Measurements from ENCODE around the gene ZBTB42.

- TF ChIP-seq POLR2AphosphoS5 (IDR thresholded peaks at IDR 0.05) (no peak), CTCF (IDR thresholded peaks at IDR 0.05) (no peak), POLR2A (IDR thresholded peaks at IDR 0.05) (no peak)
Measured at GRCh38 chr14:104758981-104759969, 41.6 kb upstream of the ZBTB42 start.

All from transverse colon (tissue), 4 donors.